Liver (tissue), 9 donors: ENCODE measurements around the gene CLDN24. TPM values are rescaled to one million over a fixed set of nuclear protein-coding genes. Genes with fewer than 3 reads are reported as not detected.

Experiments used
- DNase-seq: peaks from one replicate; pipeline ENCODE4 v3.0.0-alpha.2; 2017; ENCODE audit warnings: low spot score
- H3K27ac ChIP-seq, 2 donors: one replicate each; pipeline ENCODE4 v1.7.0; 2013; ENCODE audit warnings: inconsistent platforms in 2 of 2, low read length in 2 of 2, control low read depth in 1 of 2, low read depth in 1 of 2, mild to moderate bottlenecking in 1 of 2
- H3K27me3 ChIP-seq, 4 donors: one replicate each; pipeline versions ENCODE4 v1.6.1 to v1.7.0; 2013; ENCODE audit warnings: low read length in 3 of 4, inconsistent platforms in 1 of 4, mild to moderate bottlenecking in 1 of 4, moderate library complexity in 1 of 4; ENCODE audit not compliant: control insufficient read depth in 4 of 4, insufficient read depth in 4 of 4
- H3K36me3 ChIP-seq, 4 donors: one replicate each; pipeline versions ENCODE4 v1.6.1 to v1.7.0; 2013; ENCODE audit warnings: low read length in 3 of 4, mild to moderate bottlenecking in 3 of 4, low read depth in 1 of 4, moderate library complexity in 1 of 4; ENCODE audit not compliant: control insufficient read depth in 4 of 4, insufficient read depth in 3 of 4
- H3K4me1 ChIP-seq, 4 donors: one replicate each; pipeline versions ENCODE4 v1.6.1 to v1.7.0; 2013; ENCODE audit warnings: low read length in 3 of 4, mild to moderate bottlenecking in 3 of 4, moderate library complexity in 1 of 4; ENCODE audit not compliant: control insufficient read depth in 4 of 4, insufficient read depth in 4 of 4
- H3K4me3 ChIP-seq, 3 donors: one replicate each; pipeline versions ENCODE4 v1.6.1 to v1.7.0; 2013; ENCODE audit warnings: low read length in 3 of 3, control low read depth in 1 of 3, low read depth in 1 of 3, mild to moderate bottlenecking in 1 of 3
- H3K9ac ChIP-seq, 2 donors: one replicate each; pipeline ENCODE4 v1.7.0; 2013; ENCODE audit warnings: low read length in 2 of 2, mild to moderate bottlenecking in 2 of 2, moderate library complexity in 2 of 2, control low read depth in 1 of 2, low read depth in 1 of 2
- H3K9me3 ChIP-seq, 4 donors: one replicate each; pipeline versions ENCODE4 v1.6.1 to v1.7.0; 2013; ENCODE audit warnings: low read length in 3 of 4; ENCODE audit not compliant: control insufficient read depth in 4 of 4
- EGR1 ChIP-seq, 2 donors: IDR thresholded peaks; 2 replicates each; pipeline ENCODE4 v1.6.1; 2016 to 2018; ENCODE audit warnings: antibody characterized with exemption in 2 of 2, low read depth in 2 of 2
- FOXA1 ChIP-seq: IDR thresholded peaks from 2 replicates; pipeline ENCODE4 v1.6.1; 2016; ENCODE audit warnings: antibody characterized with exemption
- FOXA2 ChIP-seq: IDR thresholded peaks from 2 replicates; pipeline ENCODE4 v1.6.1; 2016; ENCODE audit warnings: antibody characterized with exemption
- GABPA ChIP-seq, 2 donors: IDR thresholded peaks in 1 of 2; conservative IDR thresholded peaks in 1 of 2; 2 replicates each; pipeline ENCODE4 v1.6.1; 2016; ENCODE audit warnings: antibody characterized with exemption in 2 of 2, mild to moderate bottlenecking in 1 of 2, moderate library complexity in 1 of 2
- HNF4A ChIP-seq, 2 donors: conservative IDR thresholded peaks; 2 replicates each; pipeline ENCODE4 v1.6.1; 2016; ENCODE audit warnings: antibody characterized with exemption in 2 of 2, mild to moderate bottlenecking in 2 of 2
- HNF4G ChIP-seq: IDR thresholded peaks from 2 replicates; pipeline ENCODE4 v1.6.1; 2016; ENCODE audit warnings: antibody characterized with exemption
- JUND ChIP-seq, 2 donors: IDR thresholded peaks; 2 replicates each; pipeline ENCODE4 v1.6.1; 2016; ENCODE audit warnings: antibody characterized with exemption in 2 of 2
- NR2F2 ChIP-seq: IDR thresholded peaks from 2 replicates; pipeline ENCODE4 v1.6.1; 2016; ENCODE audit warnings: antibody characterized with exemption
- RAD21 ChIP-seq, 2 donors: IDR thresholded peaks; 2 replicates each; pipeline ENCODE4 v1.6.1; 2016; ENCODE audit warnings: antibody characterized with exemption in 2 of 2, mild to moderate bottlenecking in 2 of 2
- RXRA ChIP-seq, 2 donors: IDR thresholded peaks; 2 replicates each; pipeline ENCODE4 v1.6.1; 2017 to 2018; ENCODE audit warnings: antibody characterized with exemption in 2 of 2, mild to moderate bottlenecking in 1 of 2
- SP1 ChIP-seq: IDR thresholded peaks from 2 replicates; pipeline ENCODE4 v1.6.1; 2018; ENCODE audit warnings: antibody characterized with exemption, mild to moderate bottlenecking
- TAF1 ChIP-seq: conservative IDR thresholded peaks from 2 replicates; pipeline ENCODE4 v1.6.1; 2016; ENCODE audit warnings: antibody characterized with exemption, mild to moderate bottlenecking
- YY1 ChIP-seq: IDR thresholded peaks from 2 replicates; pipeline ENCODE4 v1.6.1; 2016; ENCODE audit warnings: antibody characterized with exemption, mild to moderate bottlenecking
- ZBTB33 ChIP-seq: IDR thresholded peaks from 2 replicates; pipeline ENCODE4 v1.6.1; 2016; ENCODE audit warnings: antibody characterized with exemption
- WGBS: extraction: QIAGEN DNeasy Blood & Tissue Kit; methylation state at CpG from one replicate; pipeline ENCODE4 v1.1.7; 2013; 5-methylcytosine and 5-hydroxymethylcytosine counted together
- polyA plus RNA-seq, 2 donors: library from polyadenylated mRNA; stranded (reverse) in 1 of 2; unstranded in 1 of 2; fragments of 200-250 nt in 1 of 2; fragments of >200 nt in 1 of 2; fragmentation: Nextera tagmentation in 1 of 2; extraction: Ambion mirVana in 1 of 2; gene quantifications; one replicate each; pipeline versions ENCODE4 v1.2.1 to v1.2.3, GENCODE V29; 2013 to 2015
- total RNA-seq, 2 donors: library from RNA; depleted of rRNA; stranded (reverse); fragments of >200 nt; gene quantifications; one replicate each; pipeline ENCODE4 v1.2.3, GENCODE V29; 2014
- TF ChIP-seq, protein P1 (sequence below): IDR thresholded peaks from 2 replicates; pipeline ENCODE4 v1.6.1; 2016; ENCODE audit warnings: antibody characterized with exemption
- TF ChIP-seq, protein P2 (sequence below): fragments of 150-350 bp; IDR thresholded peaks from 2 replicates; pipeline ENCODE4 v1.5.1; 2017; ENCODE audit warnings: improper control_type of control experiment, low read depth, low read length; ENCODE audit not compliant: missing input control
- TF ChIP-seq, protein P3 (sequence below): IDR thresholded peaks from 2 replicates; pipeline ENCODE4 v1.6.1; 2016; ENCODE audit warnings: antibody characterized with exemption
- TF ChIP-seq, protein P4 (sequence below): IDR thresholded peaks from 2 replicates; pipeline ENCODE4 v1.6.1; 2016; ENCODE audit warnings: antibody characterized with exemption, mild to moderate bottlenecking
- donor health status: healthy.
- donor health status: healthy.
- donor health status: healthy.
- donor health status: healthy.
- donor health status: healthy.

The CLDN24 gene
- total and polyA plus RNA-seq, 4 donors = not detected

- no peaks in the 10 kb centered on the region for H3K36me3 ChIP-seq
- no peaks in the 10 kb centered on the region for H3K4me1 ChIP-seq
- TF ChIP-seq TAF1 (no peak), RAD21 (IDR thresholded peaks at IDR 0.05) (no peak), FOXA1 (no peak), FOXA2 (no peak), NR2F2 (no peak), SP1 (no peak), JUND (IDR thresholded peaks at IDR 0.05) (no peak), EGR1 (IDR thresholded peaks at IDR 0.05; ENCODE audit: low read depth in 2 of 2) (no peak), RXRA (IDR thresholded peaks at IDR 0.05) (no peak), GABPA (IDR thresholded peaks at IDR 0.05 in 1 of 2, conservative IDR thresholded peaks at IDR 0.05 in 1 of 2) (no peak), YY1 (no peak), HNF4G (no peak), HNF4A (conservative IDR thresholded peaks at IDR 0.05) (no peak), ZBTB33 (no peak)
- TF ChIP-seq, protein P1, sequence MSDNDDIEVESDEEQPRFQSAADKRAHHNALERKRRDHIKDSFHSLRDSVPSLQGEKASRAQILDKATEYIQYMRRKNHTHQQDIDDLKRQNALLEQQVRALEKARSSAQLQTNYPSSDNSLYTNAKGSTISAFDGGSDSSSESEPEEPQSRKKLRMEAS = no peak
- TF ChIP-seq, protein P2, sequence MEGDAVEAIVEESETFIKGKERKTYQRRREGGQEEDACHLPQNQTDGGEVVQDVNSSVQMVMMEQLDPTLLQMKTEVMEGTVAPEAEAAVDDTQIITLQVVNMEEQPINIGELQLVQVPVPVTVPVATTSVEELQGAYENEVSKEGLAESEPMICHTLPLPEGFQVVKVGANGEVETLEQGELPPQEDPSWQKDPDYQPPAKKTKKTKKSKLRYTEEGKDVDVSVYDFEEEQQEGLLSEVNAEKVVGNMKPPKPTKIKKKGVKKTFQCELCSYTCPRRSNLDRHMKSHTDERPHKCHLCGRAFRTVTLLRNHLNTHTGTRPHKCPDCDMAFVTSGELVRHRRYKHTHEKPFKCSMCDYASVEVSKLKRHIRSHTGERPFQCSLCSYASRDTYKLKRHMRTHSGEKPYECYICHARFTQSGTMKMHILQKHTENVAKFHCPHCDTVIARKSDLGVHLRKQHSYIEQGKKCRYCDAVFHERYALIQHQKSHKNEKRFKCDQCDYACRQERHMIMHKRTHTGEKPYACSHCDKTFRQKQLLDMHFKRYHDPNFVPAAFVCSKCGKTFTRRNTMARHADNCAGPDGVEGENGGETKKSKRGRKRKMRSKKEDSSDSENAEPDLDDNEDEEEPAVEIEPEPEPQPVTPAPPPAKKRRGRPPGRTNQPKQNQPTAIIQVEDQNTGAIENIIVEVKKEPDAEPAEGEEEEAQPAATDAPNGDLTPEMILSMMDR = no peak
- TF ChIP-seq, protein P3, sequence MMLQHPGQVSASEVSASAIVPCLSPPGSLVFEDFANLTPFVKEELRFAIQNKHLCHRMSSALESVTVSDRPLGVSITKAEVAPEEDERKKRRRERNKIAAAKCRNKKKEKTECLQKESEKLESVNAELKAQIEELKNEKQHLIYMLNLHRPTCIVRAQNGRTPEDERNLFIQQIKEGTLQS = no peak
- TF ChIP-seq, protein P4, sequence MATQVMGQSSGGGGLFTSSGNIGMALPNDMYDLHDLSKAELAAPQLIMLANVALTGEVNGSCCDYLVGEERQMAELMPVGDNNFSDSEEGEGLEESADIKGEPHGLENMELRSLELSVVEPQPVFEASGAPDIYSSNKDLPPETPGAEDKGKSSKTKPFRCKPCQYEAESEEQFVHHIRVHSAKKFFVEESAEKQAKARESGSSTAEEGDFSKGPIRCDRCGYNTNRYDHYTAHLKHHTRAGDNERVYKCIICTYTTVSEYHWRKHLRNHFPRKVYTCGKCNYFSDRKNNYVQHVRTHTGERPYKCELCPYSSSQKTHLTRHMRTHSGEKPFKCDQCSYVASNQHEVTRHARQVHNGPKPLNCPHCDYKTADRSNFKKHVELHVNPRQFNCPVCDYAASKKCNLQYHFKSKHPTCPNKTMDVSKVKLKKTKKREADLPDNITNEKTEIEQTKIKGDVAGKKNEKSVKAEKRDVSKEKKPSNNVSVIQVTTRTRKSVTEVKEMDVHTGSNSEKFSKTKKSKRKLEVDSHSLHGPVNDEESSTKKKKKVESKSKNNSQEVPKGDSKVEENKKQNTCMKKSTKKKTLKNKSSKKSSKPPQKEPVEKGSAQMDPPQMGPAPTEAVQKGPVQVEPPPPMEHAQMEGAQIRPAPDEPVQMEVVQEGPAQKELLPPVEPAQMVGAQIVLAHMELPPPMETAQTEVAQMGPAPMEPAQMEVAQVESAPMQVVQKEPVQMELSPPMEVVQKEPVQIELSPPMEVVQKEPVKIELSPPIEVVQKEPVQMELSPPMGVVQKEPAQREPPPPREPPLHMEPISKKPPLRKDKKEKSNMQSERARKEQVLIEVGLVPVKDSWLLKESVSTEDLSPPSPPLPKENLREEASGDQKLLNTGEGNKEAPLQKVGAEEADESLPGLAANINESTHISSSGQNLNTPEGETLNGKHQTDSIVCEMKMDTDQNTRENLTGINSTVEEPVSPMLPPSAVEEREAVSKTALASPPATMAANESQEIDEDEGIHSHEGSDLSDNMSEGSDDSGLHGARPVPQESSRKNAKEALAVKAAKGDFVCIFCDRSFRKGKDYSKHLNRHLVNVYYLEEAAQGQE = no peak
- H3K9ac ChIP-seq = no peak overlapping the region
- no peaks in the 10 kb centered on the region for H3K9me3 ChIP-seq
- no peak for DNase-seq
- no peaks in the 10 kb centered on the region for H3K27me3 ChIP-seq
- WGBS = 90% methylated on average over 8 of the region's 8 CpGs
- no peak overlapping the region for H3K4me3 ChIP-seq
- no peak overlapping the region for H3K27ac ChIP-seq
Observed at GRCh38 chr4:183347146-183347545, 24.9 kb upstream of the CLDN24 start.
